HPDE6-E6E7 (cell line): ENCODE results near the gene KIF7.
"Not testable (repeated sequence)": the region's sequence is repeated elsewhere in the genome, so short reads cannot be mapped to it uniquely, and the experiment has no call there.

ENCODE experiments used
- DNase-seq: peaks from one replicate; pipeline ENCODE4 v3.0.0; 2011; ENCODE audit warnings: missing footprints; ENCODE audit errors: extremely low spot score

Gene KIF7, protein sequence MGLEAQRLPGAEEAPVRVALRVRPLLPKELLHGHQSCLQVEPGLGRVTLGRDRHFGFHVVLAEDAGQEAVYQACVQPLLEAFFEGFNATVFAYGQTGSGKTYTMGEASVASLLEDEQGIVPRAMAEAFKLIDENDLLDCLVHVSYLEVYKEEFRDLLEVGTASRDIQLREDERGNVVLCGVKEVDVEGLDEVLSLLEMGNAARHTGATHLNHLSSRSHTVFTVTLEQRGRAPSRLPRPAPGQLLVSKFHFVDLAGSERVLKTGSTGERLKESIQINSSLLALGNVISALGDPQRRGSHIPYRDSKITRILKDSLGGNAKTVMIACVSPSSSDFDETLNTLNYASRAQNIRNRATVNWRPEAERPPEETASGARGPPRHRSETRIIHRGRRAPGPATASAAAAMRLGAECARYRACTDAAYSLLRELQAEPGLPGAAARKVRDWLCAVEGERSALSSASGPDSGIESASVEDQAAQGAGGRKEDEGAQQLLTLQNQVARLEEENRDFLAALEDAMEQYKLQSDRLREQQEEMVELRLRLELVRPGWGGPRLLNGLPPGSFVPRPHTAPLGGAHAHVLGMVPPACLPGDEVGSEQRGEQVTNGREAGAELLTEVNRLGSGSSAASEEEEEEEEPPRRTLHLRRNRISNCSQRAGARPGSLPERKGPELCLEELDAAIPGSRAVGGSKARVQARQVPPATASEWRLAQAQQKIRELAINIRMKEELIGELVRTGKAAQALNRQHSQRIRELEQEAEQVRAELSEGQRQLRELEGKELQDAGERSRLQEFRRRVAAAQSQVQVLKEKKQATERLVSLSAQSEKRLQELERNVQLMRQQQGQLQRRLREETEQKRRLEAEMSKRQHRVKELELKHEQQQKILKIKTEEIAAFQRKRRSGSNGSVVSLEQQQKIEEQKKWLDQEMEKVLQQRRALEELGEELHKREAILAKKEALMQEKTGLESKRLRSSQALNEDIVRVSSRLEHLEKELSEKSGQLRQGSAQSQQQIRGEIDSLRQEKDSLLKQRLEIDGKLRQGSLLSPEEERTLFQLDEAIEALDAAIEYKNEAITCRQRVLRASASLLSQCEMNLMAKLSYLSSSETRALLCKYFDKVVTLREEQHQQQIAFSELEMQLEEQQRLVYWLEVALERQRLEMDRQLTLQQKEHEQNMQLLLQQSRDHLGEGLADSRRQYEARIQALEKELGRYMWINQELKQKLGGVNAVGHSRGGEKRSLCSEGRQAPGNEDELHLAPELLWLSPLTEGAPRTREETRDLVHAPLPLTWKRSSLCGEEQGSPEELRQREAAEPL (N-terminal part only)

DNA sequence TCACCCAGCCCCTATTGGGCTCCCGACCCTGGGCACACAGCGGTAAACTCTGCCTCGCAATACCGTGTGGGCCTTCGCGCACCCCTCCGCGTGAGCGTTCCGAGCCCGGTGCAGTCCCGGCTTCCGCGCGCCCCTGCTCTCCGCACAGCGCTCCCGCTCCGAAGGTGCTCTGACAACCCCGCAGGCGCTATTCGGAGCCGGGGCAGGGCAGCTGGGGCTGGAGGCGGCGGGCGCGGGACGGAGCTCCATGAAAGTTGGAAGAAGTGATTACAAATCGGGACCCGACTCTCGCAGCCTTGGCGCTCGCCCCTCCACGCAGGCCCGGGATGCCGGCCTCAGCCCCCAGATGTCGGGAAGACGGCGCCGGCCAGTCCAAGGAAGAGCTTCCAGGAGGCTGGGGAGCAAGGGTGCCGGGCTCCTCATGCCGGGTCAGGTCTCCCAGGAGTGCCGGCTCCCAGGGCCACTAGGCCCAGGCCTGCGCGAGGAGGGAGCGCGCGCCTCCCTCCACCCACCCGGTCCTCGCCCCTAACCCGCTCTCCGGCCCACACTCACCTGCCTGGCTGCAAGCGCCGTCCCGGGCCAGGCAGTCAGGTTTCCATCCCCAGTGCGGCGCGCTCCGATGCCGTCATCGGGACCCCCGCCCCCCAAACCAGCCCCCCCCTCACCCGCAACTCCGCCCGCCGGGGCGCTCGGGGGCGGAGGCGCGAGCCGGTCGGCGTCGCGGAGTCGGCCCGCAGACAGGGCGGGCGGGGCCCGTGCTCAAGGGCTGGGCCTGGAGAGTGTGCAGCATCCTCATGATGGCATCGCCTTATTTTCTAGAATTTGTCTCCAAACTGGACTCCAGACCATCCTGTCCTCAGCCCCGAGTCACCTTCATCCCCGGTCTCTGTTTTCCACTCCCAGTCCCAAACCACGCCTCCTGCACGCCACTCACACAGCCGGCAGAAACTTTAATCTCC lies at the start of gene KIF7:
TSS of gene KIF7 (minus strand) at position 621 of the 959 bp plus-strand sequence. CDS start 2,537 bp downstream, outside the sequence.
- peak; percentile 50 for DNase-seq

DNA sequence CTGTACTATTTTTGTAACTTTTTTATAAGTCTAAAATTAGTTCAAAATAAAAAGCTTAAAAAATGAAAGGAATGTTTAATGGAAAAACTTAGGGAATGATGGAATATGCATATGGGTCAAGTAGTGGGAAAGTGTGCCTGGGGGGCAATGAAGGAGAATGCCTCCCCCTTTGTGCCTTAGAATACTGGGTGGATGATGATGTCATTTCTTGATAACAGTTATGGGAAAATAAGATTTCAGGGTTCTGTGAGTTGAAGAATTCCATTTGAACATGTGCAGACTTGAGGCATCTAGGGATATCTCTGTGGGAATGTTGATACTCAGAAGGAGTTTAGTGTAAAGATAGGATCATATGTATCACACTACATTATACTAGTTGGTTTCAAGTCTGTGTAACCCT lies 49.1 kb upstream of the KIF7 start:
- no peak for DNase-seq

DNA sequence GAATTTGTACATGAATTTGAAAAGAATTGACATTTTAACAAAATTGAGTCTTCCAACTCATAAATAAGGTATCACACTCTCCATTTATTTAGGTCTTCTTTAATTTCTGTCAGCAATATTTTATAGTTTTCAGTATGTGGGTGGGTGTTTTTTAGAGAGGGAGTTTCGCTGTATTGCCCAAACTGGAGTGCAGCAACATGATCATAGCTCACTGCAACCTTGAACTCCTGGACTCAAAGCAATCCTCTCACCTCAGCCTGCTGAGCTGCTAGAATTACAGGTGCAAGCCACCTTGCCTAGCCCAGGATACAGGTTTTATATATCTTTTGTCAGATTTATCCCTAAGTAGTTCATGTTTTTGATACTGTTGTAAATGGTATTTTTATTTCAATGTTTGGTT lies 39.9 kb upstream of the KIF7 start:
- DNase-seq: no peak

DNA sequence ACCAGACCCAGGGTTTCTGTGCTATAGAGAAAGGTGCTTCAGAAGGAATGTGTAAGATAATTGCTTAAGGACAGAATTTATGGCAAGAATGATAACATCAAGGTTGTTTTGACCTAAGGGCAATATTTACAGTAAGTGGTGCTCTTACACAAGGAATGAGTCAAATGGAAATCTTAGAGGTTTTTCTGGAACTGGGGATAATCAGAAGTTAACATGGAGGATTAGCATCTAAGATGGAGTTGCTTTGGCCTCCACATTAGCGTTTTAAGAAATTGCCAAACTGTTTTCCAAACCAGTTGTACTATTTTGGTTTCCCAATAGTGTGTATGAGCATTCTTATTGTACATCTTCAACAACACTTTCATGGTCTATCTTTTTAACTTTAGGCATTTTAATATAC lies 38.4 kb upstream of the KIF7 start:
- no peak for DNase-seq

DNA sequence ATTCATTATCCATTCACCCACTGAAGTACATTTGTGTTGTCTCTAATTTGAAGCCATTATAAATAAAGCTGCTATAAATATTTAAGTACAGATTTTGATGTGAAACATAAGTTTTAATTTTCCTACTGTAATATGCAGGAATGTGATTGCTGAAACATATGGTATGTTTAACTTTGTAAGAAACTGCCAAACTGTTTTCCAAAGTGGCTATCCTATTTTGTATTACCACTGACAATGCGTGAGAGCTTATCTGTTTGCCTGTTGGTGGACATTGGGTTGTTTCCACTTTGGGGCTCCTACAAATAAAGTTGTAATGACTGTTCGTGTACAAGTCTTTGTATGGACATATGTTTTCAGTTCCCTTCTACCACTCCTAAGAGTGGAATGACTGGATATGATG lies 37.8 kb upstream of the KIF7 start:
- no peak for DNase-seq

DNA sequence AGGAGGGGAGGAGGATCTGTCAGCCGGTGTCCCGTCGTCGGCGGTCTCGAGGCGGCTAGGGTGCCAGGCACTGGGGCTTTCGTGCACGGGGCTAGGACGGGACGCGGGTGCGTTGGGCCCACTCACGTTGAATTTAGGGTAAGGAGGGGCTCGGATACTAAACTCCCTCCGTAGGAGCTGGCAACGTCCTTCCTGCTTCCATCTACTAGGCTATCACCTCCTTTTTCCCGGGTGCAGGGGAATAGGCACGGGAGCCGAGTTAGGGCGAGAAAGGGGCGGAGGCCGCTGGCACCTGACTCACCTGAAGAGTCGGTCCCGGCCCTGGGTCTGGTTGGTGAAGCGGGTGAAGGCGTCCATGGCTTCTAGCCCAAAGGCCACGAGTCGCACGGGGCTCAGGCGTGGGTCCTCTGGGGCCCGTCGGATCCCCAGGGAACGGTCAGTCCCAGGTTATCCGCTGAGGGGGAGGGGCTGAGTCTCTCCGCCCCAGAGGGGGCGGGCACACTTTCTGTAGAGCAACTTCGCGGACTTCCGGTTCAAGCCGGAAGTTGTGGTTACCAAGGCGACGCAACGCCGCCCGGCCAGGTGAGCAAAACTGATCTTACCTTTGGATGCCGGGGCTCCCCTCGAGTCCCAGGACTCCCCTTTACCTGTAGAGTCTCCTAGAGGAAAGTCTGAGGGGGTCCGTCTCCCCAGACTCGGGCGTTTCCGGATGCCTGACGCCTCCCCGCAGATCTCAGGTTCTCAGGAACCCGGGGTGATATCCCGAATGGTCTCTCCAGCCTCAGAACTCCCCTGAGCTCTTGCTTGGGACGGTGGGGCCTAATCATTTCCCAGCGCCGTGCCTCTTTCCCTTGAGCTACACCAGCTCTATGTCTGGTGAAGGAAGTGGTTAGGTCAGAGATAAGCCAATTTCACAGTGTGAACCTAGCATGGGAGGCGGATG lies 35.3 kb upstream of the KIF7 start, which contains the start of the genes PEX11A and WDR93:
TSS of gene PEX11A (minus strand) at position 479 of the 943 bp plus-strand sequence. CDS start at position 357, 122 bp downstream.
TSS of gene WDR93 (plus strand) at position 536 of the 943 bp plus-strand sequence. CDS start 10,936 bp downstream, outside the sequence.
- DNase-seq: peak; percentile 71

DNA sequence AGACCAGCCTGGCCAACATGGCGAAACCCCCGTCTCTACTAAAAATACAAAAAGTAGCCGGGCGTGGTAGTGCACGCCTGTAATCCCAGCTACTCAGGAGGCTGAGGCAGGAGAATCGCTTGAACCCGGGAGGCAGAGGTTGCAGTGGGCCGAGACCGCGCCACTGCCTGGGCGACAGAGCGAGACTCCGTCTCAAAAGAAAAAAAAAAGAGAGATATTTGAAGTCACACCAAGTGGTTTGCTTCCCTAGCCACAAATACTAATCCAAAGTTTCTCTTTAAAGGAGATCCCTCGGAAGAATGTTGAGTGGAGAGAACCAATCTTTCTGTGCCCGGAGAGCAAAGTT lies 34.6 kb upstream of the KIF7 start:
- not testable (repeated sequence) for DNase-seq

DNA sequence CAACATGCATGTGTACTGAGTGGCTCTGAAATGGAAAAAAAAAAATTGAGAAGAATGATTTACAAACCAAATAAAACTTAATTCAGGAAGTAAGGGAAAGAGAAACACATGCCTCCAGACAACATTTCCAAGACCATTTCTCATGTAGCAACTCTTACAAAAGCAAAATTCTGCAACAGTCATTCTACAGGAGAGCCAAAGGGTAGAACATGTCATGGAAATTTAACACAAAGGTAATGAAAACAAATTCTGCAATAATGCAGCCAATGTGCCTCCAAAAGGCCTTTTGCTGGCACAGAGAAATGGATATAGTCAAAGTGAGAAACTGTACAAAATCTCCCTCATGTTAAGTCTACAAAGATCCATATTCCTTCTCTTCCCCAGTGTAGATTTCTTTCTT lies 31.3 kb upstream of the KIF7 start:
- no peak for DNase-seq

DNA sequence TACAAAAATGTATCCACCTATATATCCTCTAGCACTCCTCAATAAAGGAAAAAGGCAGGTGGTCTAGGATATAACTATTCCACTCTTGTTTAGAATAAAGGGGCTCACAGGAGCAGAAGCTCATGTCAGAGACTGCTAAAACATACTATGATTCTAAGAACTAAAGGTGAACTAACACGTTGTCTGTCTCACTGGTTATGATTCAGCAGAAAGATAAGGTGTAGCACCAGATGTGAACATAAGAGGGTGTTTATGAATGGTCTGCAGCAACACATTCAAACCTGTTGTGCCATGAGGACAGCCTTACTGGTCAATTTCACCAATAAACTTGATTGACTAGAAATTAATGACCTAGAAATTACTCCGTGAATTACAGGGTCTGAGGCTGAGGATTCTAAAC lies 30.7 kb upstream of the KIF7 start:
- DNase-seq: no peak

DNA sequence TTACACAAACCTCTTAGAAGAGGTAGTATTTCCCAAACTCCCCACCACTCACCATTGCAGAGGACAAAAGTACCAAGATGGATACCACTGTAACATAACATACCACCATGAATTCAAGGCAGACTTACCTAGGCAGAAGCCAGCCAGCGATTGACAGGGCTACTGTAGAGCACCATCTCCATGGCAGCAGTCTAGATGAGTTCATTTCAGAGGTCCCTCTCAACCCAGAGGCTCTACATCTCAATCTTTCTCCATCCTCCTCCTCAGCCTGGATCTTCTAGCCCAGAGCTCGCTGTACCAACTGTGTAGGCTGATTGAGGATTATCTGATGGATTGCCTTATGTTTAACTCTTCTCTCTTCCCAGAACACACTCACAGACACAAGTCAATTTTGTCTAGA lies 25.9 kb upstream of the KIF7 start:
- no peak for DNase-seq

DNA sequence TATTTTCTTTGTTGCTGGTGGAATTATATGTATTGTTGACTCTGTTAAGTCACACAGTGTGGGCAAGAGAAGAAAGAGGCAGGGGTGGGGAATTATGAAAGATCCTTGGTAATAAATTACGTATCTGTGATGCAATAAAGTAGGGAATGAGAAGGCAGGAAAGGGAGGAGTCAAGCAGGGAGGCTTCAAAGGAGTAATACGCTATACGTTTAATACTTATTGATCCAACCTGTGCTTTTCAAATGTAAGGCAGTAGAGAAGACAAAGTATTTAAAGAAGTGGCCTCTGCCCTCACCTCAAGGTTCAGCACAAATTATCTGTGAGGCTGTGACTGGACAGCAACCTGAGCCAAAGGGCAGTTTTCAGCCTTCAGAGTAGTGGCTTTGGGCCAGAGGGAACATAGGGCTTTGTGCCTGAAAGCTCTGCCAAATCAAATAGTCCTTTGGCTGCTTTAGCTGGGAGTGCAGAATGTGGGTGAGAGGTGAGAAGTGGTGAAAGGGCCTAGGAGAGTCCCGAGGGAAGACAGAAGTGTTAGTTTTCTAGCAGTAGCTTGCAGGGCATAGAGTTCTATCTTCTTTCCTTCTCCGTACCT lies 25.1 kb upstream of the KIF7 start:
- no peak for DNase-seq

DNA sequence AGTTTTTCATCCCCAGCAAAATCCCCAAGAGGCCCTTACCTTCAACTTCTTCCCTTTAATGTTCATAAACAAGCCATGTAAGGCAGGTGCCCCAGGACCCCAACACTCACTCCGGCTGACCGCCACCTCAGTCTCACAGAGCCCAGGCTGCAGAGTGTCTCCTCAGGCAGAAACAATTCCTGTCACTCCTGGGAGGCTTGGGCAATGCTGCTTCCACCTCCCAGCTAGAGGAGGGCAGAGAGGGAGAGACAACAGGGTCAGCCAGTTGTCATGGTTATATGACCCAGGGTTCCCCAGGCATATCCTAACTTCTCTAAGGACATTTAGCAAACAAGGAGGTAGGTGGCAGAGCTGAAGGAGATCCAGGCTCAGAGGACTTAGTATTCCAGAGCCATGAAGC lies 23.9 kb upstream of the KIF7 start, which contains the start of gene PLIN1:
TSS of gene PLIN1 (minus strand) at position 156 of the 400 bp plus-strand sequence. CDS start 1,878 bp downstream, outside the sequence.
- DNase-seq: no peak

DNA sequence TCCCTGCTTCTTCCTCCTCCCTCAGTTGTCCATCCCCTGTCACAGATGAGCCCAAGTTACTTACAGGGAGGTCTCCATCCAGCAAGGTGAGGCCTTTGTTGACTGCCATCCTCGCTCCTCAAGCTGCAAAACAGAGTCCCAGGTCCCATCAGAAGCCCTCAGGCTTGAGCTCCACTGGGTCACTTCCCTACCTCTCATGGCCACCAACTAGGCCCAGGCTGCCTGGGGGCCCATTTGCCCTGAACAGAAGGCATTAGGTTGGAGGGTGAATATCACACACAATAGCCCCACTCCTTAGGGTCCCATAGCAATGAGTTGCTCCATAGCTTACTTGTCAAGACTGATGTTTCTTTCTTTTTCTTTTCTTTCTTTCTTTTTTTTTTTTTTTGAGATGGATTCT lies 22.1 kb upstream of the KIF7 start:
- DNase-seq: no peak

DNA sequence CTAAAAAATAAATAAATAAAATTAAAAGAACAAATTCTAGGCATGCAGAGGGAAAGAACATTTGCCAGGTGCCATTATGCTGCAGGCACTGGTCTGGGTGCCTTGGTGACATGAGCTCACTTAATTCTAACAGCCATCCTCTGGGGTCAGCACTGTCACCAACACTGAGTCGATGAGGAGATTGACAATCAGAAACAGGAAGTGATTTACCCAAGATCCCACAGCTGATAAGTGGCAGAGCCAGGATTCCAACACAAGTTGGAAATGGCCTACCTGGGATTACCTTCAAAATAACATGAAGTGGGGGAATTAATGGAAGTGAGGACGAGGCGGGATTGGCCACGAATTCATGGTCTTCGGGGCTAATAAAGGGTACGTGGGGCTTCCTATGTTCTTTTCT lies 20.3 kb upstream of the KIF7 start:
- DNase-seq: no peak

DNA sequence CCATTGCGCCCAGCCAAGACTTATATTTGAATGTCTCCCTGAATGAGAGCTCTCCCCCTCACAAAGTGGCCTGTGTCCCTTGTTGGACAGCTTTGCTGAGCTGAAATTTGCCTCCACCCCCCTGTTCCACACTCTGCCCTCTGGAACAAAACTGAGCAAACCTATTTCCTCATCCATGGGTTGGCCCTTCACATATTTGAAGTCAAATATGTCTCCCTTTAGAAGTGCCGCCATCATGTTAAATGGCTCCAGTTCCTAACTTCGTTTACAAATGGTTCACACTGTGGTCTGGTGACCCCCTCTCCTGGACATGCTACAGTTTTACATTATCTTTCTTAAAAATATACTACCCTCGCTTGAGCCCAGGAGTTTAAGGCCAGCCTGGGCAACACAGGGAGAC lies 19.3 kb upstream of the KIF7 start:
- no peak for DNase-seq

DNA sequence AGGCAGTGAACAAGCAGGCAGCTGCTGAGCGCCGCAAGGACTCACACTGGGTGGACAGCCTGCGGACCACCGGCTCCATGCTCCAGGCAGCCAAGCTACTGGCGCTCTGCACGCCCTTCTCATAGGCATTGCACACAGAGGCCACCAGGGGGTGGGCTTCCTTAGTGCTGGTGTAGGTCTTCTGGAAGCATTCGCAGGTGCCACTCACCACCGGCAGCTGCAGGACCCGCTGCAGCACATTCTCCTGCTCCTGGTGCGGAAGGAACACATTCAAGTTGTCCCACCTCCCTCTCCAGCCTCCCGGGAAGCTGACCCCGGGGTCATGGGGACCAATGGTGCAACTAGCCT lies 17.9 kb upstream of the KIF7 start:
- no peak for DNase-seq

DNA sequence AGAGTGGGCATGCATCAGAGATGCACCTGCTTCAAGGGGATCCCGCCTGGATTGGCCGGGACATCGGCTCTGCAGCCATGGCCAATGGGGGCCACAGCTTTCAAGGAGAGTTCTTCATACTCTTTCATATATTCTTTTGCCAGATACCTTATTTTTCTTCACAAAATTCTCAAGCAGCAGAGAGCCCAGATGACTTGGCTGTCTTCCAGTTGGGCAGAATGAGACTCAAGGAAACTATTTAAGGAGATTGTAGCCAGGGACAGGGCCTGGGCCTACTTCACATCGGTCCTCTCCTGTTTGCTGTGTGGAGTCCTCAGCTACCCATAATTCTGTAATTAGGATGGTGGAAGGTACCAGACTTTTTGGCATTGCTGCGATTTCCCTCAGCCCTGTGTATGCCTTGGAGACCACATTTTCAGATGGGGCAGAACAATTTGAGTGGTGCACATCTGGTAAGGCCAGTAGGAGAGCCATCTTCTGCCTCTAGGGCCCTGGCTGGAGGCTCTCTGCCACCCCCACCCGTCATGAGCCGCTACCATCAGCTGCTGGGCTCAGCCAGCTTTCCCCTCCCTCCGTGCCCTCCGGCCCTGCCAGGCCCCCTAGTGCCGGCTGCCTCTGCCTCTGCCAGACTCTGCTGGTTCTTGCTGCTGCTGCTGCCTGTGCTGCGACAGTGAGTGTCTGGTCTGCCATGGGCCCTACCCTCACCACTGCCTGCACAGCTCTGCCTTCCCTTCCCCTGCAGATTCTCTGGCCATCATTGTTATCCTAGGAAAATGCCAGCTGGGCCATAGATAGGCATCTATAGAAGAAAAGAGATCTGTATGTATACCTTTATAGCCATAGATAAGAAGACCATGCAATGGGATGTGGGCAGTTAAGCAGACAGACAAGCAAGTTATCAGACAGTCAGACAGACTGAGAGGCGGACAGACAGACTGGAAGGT lies 17.2 kb upstream of the KIF7 start:
- DNase-seq: no peak

DNA sequence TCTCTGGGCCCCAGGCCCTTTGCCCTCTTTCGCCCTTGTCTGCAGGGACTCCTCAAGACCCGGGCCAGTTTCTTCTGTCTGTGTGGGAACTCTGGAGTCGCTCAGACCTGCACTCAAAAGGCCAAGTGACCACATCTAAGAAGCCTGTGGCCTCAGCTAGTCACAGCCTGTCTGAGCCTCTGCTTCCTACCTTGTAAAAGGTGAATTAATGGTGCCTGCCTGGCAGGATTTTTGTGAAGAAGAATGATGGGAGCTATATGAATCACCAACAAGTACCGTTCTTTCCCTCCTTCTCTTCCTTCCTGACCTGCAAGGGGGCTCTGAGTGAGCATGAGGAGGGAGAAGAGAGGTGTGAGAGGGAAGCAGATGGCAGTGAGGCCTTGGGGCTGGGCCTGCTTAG lies 16.4 kb upstream of the KIF7 start:
- DNase-seq: no peak
